ENCODE data around the gene NUTF2. TPM values are rescaled to one million over a fixed set of nuclear protein-coding genes. Genes with fewer than 3 reads are reported as not detected.

Gene NUTF2
- total and polyA plus RNA-seq, 2 of the 4 experiments (the other 2 are of a cell fraction): 42.7 to 361 TPM

GRCh38 chr16:67861877-67862276, 15.1 kb downstream of the NUTF2 start:
- Histone ChIP-seq H2AFZ (replicated peaks; ENCODE audit: low read length, poor library complexity) (no peak overlapping the region), H3K4ac (ENCODE audit: low read depth, low read length) (no peak overlapping the region), H3K56ac (ENCODE audit: extremely low read depth, insufficient read depth, low read length) (no peak overlapping the region), H2BK15ac (ENCODE audit: low read depth, low read length) (no peak overlapping the region), H3K4me1 (ENCODE audit: control insufficient read depth, insufficient read depth, low read length) (peaks cover 28% of the 10 kb centered on the region), H2AK9ac (replicated peaks; ENCODE audit: low read depth, low read length, poor library complexity) (no peak overlapping the region), H3K27me3 (ENCODE audit: control insufficient read depth, insufficient read depth, low read length) (no peaks in the 10 kb centered on the region), H3K9ac (ENCODE audit: low read depth, low read length) (no peak overlapping the region), H3K9me3 (ENCODE audit: control insufficient read depth, insufficient read depth, low read length) (no peaks in the 10 kb centered on the region), H2BK5ac (ENCODE audit: low read depth, low read length, poor library complexity, severe bottlenecking) (no peak overlapping the region), H3K23ac (ENCODE audit: low read depth, low read length) (no peak overlapping the region), H2BK120ac (ENCODE audit: low read depth, low read length) (no peak overlapping the region), H4K5ac (ENCODE audit: low read depth, low read length) (no peak overlapping the region), H3K18ac (ENCODE audit: low read depth, low read length) (no peak overlapping the region), H2BK20ac (ENCODE audit: low read depth, low read length) (no peak overlapping the region), H4K91ac (ENCODE audit: insufficient read depth, low read depth, low read length) (no peak overlapping the region), H3K4me2 (ENCODE audit: low read depth, low read length) (no peak overlapping the region), H3K14ac (replicated peaks; ENCODE audit: low read depth, low read length) (no peak overlapping the region), H4K20me1 (ENCODE audit: insufficient read depth, low read length) (peaks cover 92% of the 10 kb centered on the region), H4K8ac (ENCODE audit: low read depth in 2 of 2, low read length in 2 of 2) (no peak overlapping the region), H3K36me3 (ENCODE audit: control insufficient read depth, insufficient read depth, low read length) (peaks cover 21% of the 10 kb centered on the region), H3K4me3 (ENCODE audit: insufficient read depth, low read depth, low read length) (no peak overlapping the region), H3K27ac (ENCODE audit: insufficient read depth, low read length) (no peak overlapping the region), H2AK5ac (ENCODE audit: low read depth, low read length) (no peak overlapping the region), H3K79me1 (ENCODE audit: low read depth in 1 of 2, low read length in 2 of 2) (peaks cover 48 to 79% of the 10 kb centered on the region in 2 experiments), H3K9me1 (ENCODE audit: insufficient read depth, low read length) (peaks cover 66% of the 10 kb centered on the region)
- TF ChIP-seq, protein P1, sequence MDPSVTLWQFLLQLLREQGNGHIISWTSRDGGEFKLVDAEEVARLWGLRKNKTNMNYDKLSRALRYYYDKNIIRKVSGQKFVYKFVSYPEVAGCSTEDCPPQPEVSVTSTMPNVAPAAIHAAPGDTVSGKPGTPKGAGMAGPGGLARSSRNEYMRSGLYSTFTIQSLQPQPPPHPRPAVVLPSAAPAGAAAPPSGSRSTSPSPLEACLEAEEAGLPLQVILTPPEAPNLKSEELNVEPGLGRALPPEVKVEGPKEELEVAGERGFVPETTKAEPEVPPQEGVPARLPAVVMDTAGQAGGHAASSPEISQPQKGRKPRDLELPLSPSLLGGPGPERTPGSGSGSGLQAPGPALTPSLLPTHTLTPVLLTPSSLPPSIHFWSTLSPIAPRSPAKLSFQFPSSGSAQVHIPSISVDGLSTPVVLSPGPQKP (IDR thresholded peaks at IDR 0.05; ENCODE audit: borderline replicate concordance, low read depth, low read length): no peak
- TF ChIP-seq MAZ (IDR thresholded peaks at IDR 0.05; ENCODE audit: borderline replicate concordance, low read depth, low read length) (no peak), CTCF (conservative IDR thresholded peaks at IDR 0.05; ENCODE audit: low read depth, low read length) (no peak), FOS (IDR thresholded peaks at IDR 0.05; ENCODE audit: low read depth, low read length) (no peak), CHD1 (IDR thresholded peaks at IDR 0.05; ENCODE audit: low read depth, low read length) (no peak), POLR2A (IDR thresholded peaks at IDR 0.05; ENCODE audit: low read depth, low read length) (no peak), RCOR1 (IDR thresholded peaks at IDR 0.05; ENCODE audit: insufficient replicate concordance, low read length) (no peak), MAFK (IDR thresholded peaks at IDR 0.05; ENCODE audit: low read depth, low read length) (no peak), CEBPB (IDR thresholded peaks at IDR 0.05; ENCODE audit: low read depth, low read length) (no peak), BHLHE40 (IDR thresholded peaks at IDR 0.05; ENCODE audit: low read depth, low read length) (no peak), SMC3 (IDR thresholded peaks at IDR 0.05; ENCODE audit: low read depth, low read length) (no peak), MXI1 (IDR thresholded peaks at IDR 0.05; ENCODE audit: borderline replicate concordance, low read depth, low read length) (no peak), NFE2L2 (IDR thresholded peaks at IDR 0.05; ENCODE audit: low read depth, low read length) (no peak)
- no TSS peak for BruUV-seq (replicated peaks)
- in situ Hi-C loops (cut with MboI; ENCODE audit: low sequenced_read_pairs) (no loop called here), intact Hi-C loops (cut with micrococcal nuclease) (no loop called here), dilution Hi-C loops (cut with HindIII; ENCODE audit: low sequenced_read_pairs, unreplicated experiment) (no loop called here)
- POLR2A ChIA-PET (ENCODE audit: unreplicated experiment): no interaction called here
- ATAC-seq (ENCODE audit: low read depth) (no peak), DNase-seq (no peak)
- 91% methylated on average over 5 of the region's 6 CpGs; no CpG with 5 or more reads in 1 of the 2 experiments for WGBS, 2 experiments (ENCODE audit: extremely low coverage in 2 of 2, insufficient read length in 1 of 2)
- CTCF ChIA-PET: interaction anchor here (1.8 kb wide), 1 partner anchor 45 kb away, joined by 5 read pairs; no protein-coding TSS in a partner anchor
